ENCODE results near the gene BLID. TPM values are rescaled to one million over a fixed set of nuclear protein-coding genes. Genes with fewer than 3 reads are reported as not detected.

BLID gene
- total RNA-seq, 2 donors from 2014 or later = not detected

GRCh38 chr11:122098261-122098980, 17.6 kb downstream of the BLID start:
- H3K36me3 Mint-ChIP-seq (ENCODE audit: low read depth) = no peaks in the 10 kb centered on the region
- no peak overlapping the region for H3K4me3 Mint-ChIP-seq
- peaks cover 23% of the 10 kb centered on the region for H3K4me1 Mint-ChIP-seq
- Histone ChIP-seq H3K9me3 (ENCODE audit: control insufficient read depth, low read length) (no peaks in the 10 kb centered on the region), H3K4me1 (ENCODE audit: control insufficient read depth, insufficient read depth, low read length) (no peaks in the 10 kb centered on the region), H3K27me3 (ENCODE audit: control insufficient read depth, insufficient read depth, low read length, poor library complexity, severe bottlenecking) (peaks cover 56% of the 10 kb centered on the region), H3K9ac (ENCODE audit: extremely low read depth, low read length, poor library complexity, severe bottlenecking) (no peak overlapping the region), H3K27ac (ENCODE audit: low read depth, low read length) (peak overlapping the region; percentile 58), H3K4me3 (ENCODE audit: low read length) (no peak overlapping the region), H3K36me3 (ENCODE audit: control insufficient read depth, insufficient read depth, low read length) (no peaks in the 10 kb centered on the region)
- H3K27me3 Mint-ChIP-seq (ENCODE audit: insufficient read depth) = peaks cover 29% of the 10 kb centered on the region
- 90 to 91% methylated on average over 5 to 7 of the region's 7 CpGs for WGBS, 2 experiments (ENCODE audit: insufficient coverage in 1 of 2, insufficient read length in 1 of 2)
- TF ChIP-seq CTCF (conservative IDR thresholded peaks at IDR 0.05) = no peak
- no peak overlapping the region for H3K27ac Mint-ChIP-seq
- DNase-seq = no peak
- no peaks in the 10 kb centered on the region for H3K9me3 Mint-ChIP-seq

DNA sequence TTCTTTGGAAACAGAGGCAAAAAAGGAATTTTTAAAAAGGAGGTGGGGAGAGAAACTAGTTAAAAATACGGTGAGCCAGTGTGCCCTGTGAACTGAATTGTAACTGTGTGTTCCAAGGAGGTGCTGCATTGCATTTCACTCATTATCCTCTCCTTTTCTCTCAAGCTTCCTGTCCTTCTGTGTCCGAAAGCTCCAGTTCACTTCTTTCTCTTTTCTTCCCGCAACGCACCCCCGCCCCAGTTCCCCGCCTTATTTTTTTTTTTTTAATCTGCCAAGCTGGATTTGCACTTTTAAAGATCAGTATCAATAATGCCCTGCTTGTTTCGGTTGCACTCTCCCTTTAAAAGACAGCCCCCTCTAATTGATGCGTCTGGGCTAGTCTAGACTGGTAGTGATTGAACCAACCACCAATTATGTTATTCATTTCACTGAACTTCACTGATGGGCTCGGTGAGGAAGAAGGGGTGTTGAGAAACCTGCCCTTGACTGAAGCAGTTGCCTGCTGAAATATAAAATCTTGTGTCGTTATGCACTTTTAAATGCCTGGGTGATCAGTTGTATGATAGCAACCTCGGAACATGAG, 18.5 kb downstream of the BLID start:
- no peaks in the 10 kb centered on the region for H3K36me3 ChIP-seq (ENCODE audit: control insufficient read depth, insufficient read depth, low read length)
- H3K4me3 Mint-ChIP-seq = no peak overlapping the region
- H3K27ac Mint-ChIP-seq = no peak overlapping the region
- TF ChIP-seq CTCF (conservative IDR thresholded peaks at IDR 0.05) = no peak
- H3K4me1 ChIP-seq (ENCODE audit: control insufficient read depth, insufficient read depth, low read length) = no peaks in the 10 kb centered on the region
- 49 to 56% methylated on average over 4 to 11 of the region's 11 CpGs for WGBS, 2 experiments (ENCODE audit: insufficient coverage in 1 of 2, insufficient read length in 1 of 2)
- H3K9me3 ChIP-seq (ENCODE audit: control insufficient read depth, low read length) = no peaks in the 10 kb centered on the region
- DNase-seq = no peak
- peaks cover 23% of the 10 kb centered on the region for H3K4me1 Mint-ChIP-seq
- H3K27me3 ChIP-seq (ENCODE audit: control insufficient read depth, insufficient read depth, low read length, poor library complexity, severe bottlenecking) = peaks cover 47% of the 10 kb centered on the region
- H3K9ac ChIP-seq (ENCODE audit: extremely low read depth, low read length, poor library complexity, severe bottlenecking) = no peak overlapping the region
- no peaks in the 10 kb centered on the region for H3K9me3 Mint-ChIP-seq
- peaks cover 29% of the 10 kb centered on the region for H3K27me3 Mint-ChIP-seq (ENCODE audit: insufficient read depth)
- peak overlapping the region; percentile 86 for H3K27ac ChIP-seq (ENCODE audit: low read depth, low read length)
- no peak overlapping the region for H3K4me3 ChIP-seq (ENCODE audit: low read length)
- H3K36me3 Mint-ChIP-seq (ENCODE audit: low read depth) = no peaks in the 10 kb centered on the region

DNA sequence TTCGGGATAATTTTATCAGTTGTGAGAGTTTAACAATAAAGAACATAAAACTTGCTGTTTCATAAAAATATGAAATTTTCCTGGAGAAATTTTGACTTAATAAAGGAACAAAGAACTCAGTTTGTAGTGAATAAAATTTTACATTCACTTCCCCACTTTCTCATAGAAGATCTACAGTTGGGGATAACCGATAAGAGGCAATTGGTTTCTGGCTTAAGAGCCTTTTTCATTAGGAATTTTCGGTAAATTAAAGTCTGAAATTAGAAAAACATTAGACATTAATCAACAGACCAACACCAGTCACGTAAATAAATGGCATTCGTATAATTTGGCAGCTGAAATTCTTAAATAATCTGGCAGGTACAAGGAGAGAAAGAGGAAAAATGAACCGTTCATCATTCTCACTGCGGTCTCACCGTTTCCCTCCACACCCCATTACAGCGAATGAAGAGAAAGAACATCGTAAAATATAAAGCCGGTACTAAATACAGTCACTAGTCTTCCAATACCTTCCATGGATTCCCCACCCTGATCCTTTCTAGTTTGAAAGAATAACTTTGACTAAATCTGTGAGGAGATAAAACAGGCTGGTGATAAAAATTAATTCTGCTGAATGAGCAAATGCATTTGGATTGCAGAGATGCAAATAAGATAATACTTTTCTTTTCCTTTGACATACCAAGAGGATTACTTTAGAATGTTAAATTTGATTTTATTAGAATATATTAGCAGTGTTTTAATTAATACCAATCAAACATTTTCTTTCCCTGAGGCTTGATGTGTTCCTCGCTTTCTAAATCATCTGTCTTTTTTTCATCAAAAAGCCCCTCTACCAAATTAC, 19.5 kb downstream of the BLID start:
- 95 to 96% methylated on average over 2 to 11 of the region's 12 CpGs for WGBS, 2 experiments (ENCODE audit: insufficient coverage in 1 of 2, insufficient read length in 1 of 2)
- Histone ChIP-seq H3K4me3 (ENCODE audit: low read length) (no peak overlapping the region), H3K36me3 (ENCODE audit: control insufficient read depth, insufficient read depth, low read length) (no peaks in the 10 kb centered on the region), H3K9me3 (ENCODE audit: control insufficient read depth, low read length) (no peaks in the 10 kb centered on the region), H3K9ac (ENCODE audit: extremely low read depth, low read length, poor library complexity, severe bottlenecking) (no peak overlapping the region), H3K27me3 (ENCODE audit: control insufficient read depth, insufficient read depth, low read length, poor library complexity, severe bottlenecking) (peaks cover 44% of the 10 kb centered on the region), H3K27ac (ENCODE audit: low read depth, low read length) (peak overlapping the region; percentile 86), H3K4me1 (ENCODE audit: control insufficient read depth, insufficient read depth, low read length) (no peaks in the 10 kb centered on the region)
- DNase-seq = no peak
- Mint-ChIP-seq H3K36me3 (ENCODE audit: low read depth) (no peaks in the 10 kb centered on the region), H3K9me3 (no peaks in the 10 kb centered on the region), H3K4me1 (peaks cover 23% of the 10 kb centered on the region), H3K27me3 (ENCODE audit: insufficient read depth) (peaks cover 30% of the 10 kb centered on the region), H3K4me3 (no peak overlapping the region), H3K27ac (no peak overlapping the region)
- TF ChIP-seq CTCF (conservative IDR thresholded peaks at IDR 0.05) = no peak

Measured in endodermal cell (in vitro differentiated cells).